NCI-H128 (cell line): ENCODE data around the gene NHSL2.
A peak's percentile ranks its signal among the peaks of the same experiment; 100 is the strongest.

Source experiments
- DNase-seq: peaks from one replicate; lab custom pipeline; 2025; ENCODE audit not compliant: unreplicated experiment; lab: John Stamatoyannopoulos, UW

Gene NHSL2

GRCh38 chrX:72126048-72126415 lies 215.4 kb downstream of the NHSL2 start:
- DNase-seq = no peak

GRCh38 chrX:72126539-72127140 lies 216.0 kb downstream of the NHSL2 start:
- peak; percentile 62 for DNase-seq

GRCh38 chrX:72127332-72127731 lies 216.7 kb downstream of the NHSL2 start:
- DNase-seq = no peak

- no peak for DNase-seq
Measured at GRCh38 chrX:72128183-72128834, 217.7 kb downstream of the NHSL2 start.

- no peak for DNase-seq
Measured at GRCh38 chrX:72128881-72129280, 218.2 kb downstream of the NHSL2 start.

GRCh38 chrX:72129661-72130060 lies 219.0 kb downstream of the NHSL2 start:
- no peak for DNase-seq

GRCh38 chrX:72130156-72130761 lies 219.6 kb downstream of the NHSL2 start:
- DNase-seq = no peak

GRCh38 chrX:72130762-72131250 lies 220.2 kb downstream of the NHSL2 start:
- DNase-seq = no peak

- peak; percentile 94 for DNase-seq
Measured at GRCh38 chrX:72131317-72132294, 221.0 kb downstream of the NHSL2 start, which contains the start of gene RTL5. RTL5 (minus strand) TSS chrX:72131915.

GRCh38 chrX:72132456-72132855 lies 221.8 kb downstream of the NHSL2 start:
- DNase-seq = no peak

GRCh38 chrX:72133851-72134546 lies 223.4 kb downstream of the NHSL2 start:
- DNase-seq = no peak

GRCh38 chrX:72137846-72138495 lies 227.3 kb downstream of the NHSL2 start:
- DNase-seq = no peak

GRCh38 chrX:72139538-72139937 lies 228.9 kb downstream of the NHSL2 start:
- DNase-seq = no peak

- DNase-seq = no peak
Measured at GRCh38 chrX:72141372-72142004, 230.8 kb downstream of the NHSL2 start.

- DNase-seq = peak; percentile 80
Measured at GRCh38 chrX:72142094-72142793, 231.6 kb downstream of the NHSL2 start.

- no peak for DNase-seq
Measured at GRCh38 chrX:72142794-72143608, 232.4 kb downstream of the NHSL2 start.

GRCh38 chrX:72143609-72143907 lies 232.9 kb downstream of the NHSL2 start:
- no peak for DNase-seq

GRCh38 chrX:72145181-72145580 lies 234.5 kb downstream of the NHSL2 start:
- DNase-seq = no peak
